ENCODE measurements around the gene SRRM2.
A peak's percentile ranks its signal among the peaks of the same experiment; 100 is the strongest.

SRRM2 gene

GRCh38 chr16:2738615-2739014 is 13.8 kb upstream of the SRRM2 start:
- Mint-ChIP-seq H3K36me3 (ENCODE audit: insufficient read depth) (peaks cover 5% of the 10 kb centered on the region), H3K9me3 (no peaks in the 10 kb centered on the region), H3K4me3 (no peak overlapping the region), H3K27me3 (peaks cover 7 to 24% of the 10 kb centered on the region in 2 donors), H3K4me1 (ENCODE audit: low read depth in 2 of 2) (no peaks in the 10 kb centered on the region), H3K27ac (peak overlapping the region in 1 of 2 donors; percentile 26)
- no peak for DNase-seq
- ATAC-seq (replicated peaks), result no peak

- DNase-seq, result no peak
- Mint-ChIP-seq H3K4me1 (ENCODE audit: low read depth in 2 of 2) (no peaks in the 10 kb centered on the region), H3K4me3 (no peak overlapping the region), H3K27me3 (peaks cover 7 to 32% of the 10 kb centered on the region in 2 donors), H3K36me3 (ENCODE audit: insufficient read depth) (peaks cover 5% of the 10 kb centered on the region), H3K9me3 (no peaks in the 10 kb centered on the region), H3K27ac (no peak overlapping the region)
- no peak for ATAC-seq (replicated peaks)
Observed at GRCh38 chr16:2739625-2740430, 12.6 kb upstream of the SRRM2 start.

GRCh38 chr16:2740476-2740875 is 12.0 kb upstream of the SRRM2 start:
- no peaks in the 10 kb centered on the region for H3K4me1 Mint-ChIP-seq (ENCODE audit: low read depth in 2 of 2)
- peaks cover 7 to 32% of the 10 kb centered on the region in 2 donors for H3K27me3 Mint-ChIP-seq
- no peaks in the 10 kb centered on the region for H3K9me3 Mint-ChIP-seq
- no peak for ATAC-seq (replicated peaks)
- H3K27ac Mint-ChIP-seq, result no peak overlapping the region
- H3K4me3 Mint-ChIP-seq, result no peak overlapping the region
- no peak for DNase-seq
- peaks cover 5% of the 10 kb centered on the region for H3K36me3 Mint-ChIP-seq (ENCODE audit: insufficient read depth)

DNA sequence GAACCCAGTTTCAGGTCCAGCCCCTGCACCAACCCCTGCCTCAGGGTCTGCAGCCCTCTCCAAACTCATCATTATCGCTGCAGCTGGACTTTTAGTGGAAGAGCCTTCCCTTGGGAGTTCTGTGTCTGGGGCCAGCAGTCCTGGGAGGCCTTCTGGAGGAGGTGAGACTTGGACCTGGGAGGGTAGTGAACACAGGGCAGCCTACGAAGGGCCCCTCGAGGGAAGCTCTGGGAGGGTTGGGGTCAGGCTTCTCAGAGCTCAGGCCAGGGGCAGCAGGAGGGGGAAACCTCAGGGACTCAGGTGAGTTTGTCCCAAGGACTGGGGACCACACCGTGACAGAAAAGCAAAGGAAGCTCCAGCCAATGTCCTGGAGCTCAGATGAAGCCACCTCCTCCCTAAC is 11.3 kb upstream of the SRRM2 start:
- Mint-ChIP-seq H3K27ac (no peak overlapping the region), H3K27me3 (peaks cover 7 to 32% of the 10 kb centered on the region in 2 donors), H3K36me3 (ENCODE audit: insufficient read depth) (peaks cover 5% of the 10 kb centered on the region), H3K4me1 (ENCODE audit: low read depth in 2 of 2) (no peaks in the 10 kb centered on the region), H3K4me3 (no peak overlapping the region), H3K9me3 (no peaks in the 10 kb centered on the region)
- no peak for ATAC-seq (replicated peaks)
- DNase-seq, result no peak

GRCh38 chr16:2742323-2743006 is 10.0 kb upstream of the SRRM2 start:
- Mint-ChIP-seq H3K4me3 (no peak overlapping the region), H3K9me3 (no peaks in the 10 kb centered on the region), H3K27ac (no peak overlapping the region), H3K27me3 (peaks cover 7 to 32% of the 10 kb centered on the region in 2 donors), H3K36me3 (ENCODE audit: insufficient read depth) (peaks cover 5% of the 10 kb centered on the region), H3K4me1 (ENCODE audit: low read depth in 2 of 2) (no peaks in the 10 kb centered on the region)
- ATAC-seq (replicated peaks) (no peak), DNase-seq (no peak)

GRCh38 chr16:2743007-2743810 is 9.2 kb upstream of the SRRM2 start:
- ATAC-seq (replicated peaks) (no peak), DNase-seq (no peak)
- peaks cover 5% of the 10 kb centered on the region for H3K36me3 Mint-ChIP-seq (ENCODE audit: insufficient read depth)
- no peak overlapping the region for H3K4me3 Mint-ChIP-seq
- H3K4me1 Mint-ChIP-seq (ENCODE audit: low read depth in 2 of 2), result no peaks in the 10 kb centered on the region
- H3K27me3 Mint-ChIP-seq, result peaks cover 7 to 28% of the 10 kb centered on the region in 2 donors
- H3K27ac Mint-ChIP-seq, result no peak overlapping the region
- H3K9me3 Mint-ChIP-seq, result no peaks in the 10 kb centered on the region

DNA sequence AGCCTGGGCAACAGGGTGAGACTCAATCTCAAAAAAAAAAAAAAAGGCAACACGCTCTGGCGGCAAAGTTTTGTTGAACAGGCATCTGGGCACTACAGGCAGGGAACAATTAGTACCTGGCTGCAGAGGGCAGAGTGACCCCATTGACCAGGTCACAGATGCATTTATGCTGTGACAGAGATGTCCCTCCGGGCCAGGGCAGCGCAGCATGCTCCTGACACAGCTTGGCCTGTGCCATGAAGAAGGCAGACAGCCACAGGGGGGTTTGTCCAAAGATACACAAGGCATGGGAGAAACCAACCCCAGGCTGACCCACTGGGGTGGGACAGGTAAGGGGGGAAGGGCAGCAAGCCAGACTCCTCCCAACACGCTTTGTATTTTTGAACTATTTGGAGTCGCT is 7.7 kb upstream of the SRRM2 start:
- H3K27me3 Mint-ChIP-seq, result peaks cover 7 to 23% of the 10 kb centered on the region in 2 donors
- H3K36me3 Mint-ChIP-seq (ENCODE audit: insufficient read depth), result peaks cover 5% of the 10 kb centered on the region
- no peak overlapping the region for H3K4me3 Mint-ChIP-seq
- ATAC-seq (replicated peaks) (no peak), DNase-seq (no peak)
- H3K27ac Mint-ChIP-seq, result no peak overlapping the region
- peaks cover 0 to 3% of the 10 kb centered on the region in 2 donors for H3K4me1 Mint-ChIP-seq (ENCODE audit: low read depth in 2 of 2)
- H3K9me3 Mint-ChIP-seq, result no peaks in the 10 kb centered on the region

DNA sequence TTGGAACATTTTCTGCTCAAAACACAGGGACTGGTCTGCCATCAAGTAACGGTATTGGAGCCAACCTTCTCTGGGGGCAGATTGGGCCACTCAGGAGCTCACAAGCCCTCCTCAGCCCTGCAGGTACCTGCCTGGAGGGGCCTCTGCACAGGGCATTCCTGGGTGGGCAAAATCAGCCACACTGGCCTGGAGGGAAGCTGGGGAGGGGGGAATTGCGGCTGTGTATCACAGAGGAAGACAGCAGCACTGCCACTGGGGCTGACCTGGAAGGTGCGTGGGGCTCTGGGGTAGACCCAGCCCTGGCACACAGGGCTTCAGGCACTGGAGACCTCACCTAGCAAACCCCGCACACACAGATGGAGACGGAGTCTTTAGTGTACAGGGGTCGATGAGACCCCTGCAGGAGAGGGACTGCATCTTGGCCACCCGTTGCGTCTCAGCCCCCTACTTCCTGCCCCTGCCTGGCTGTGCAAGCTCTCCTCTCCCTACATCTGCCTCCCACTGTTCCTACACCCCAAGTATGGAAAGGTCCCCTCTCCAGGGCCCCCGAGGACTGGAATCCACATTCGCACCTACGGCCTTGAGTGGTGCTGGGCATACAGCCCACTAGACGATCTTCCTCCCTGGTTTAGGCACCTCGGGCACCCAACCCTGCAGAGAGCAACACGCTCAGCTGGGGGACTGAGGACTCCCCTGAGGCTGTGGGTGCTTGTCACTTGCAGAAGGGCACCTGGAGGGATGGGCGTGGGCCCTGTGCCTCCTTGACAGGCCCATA is 7.1 kb upstream of the SRRM2 start:
- Mint-ChIP-seq H3K27me3 (peaks cover 6 to 17% of the 10 kb centered on the region in 2 donors), H3K4me1 (ENCODE audit: low read depth in 2 of 2) (peaks cover 0 to 3% of the 10 kb centered on the region in 2 donors), H3K27ac (no peak overlapping the region), H3K4me3 (no peak overlapping the region), H3K36me3 (ENCODE audit: insufficient read depth) (peaks cover 6% of the 10 kb centered on the region), H3K9me3 (no peaks in the 10 kb centered on the region)
- ATAC-seq (replicated peaks) (no peak), DNase-seq (no peak)

DNA sequence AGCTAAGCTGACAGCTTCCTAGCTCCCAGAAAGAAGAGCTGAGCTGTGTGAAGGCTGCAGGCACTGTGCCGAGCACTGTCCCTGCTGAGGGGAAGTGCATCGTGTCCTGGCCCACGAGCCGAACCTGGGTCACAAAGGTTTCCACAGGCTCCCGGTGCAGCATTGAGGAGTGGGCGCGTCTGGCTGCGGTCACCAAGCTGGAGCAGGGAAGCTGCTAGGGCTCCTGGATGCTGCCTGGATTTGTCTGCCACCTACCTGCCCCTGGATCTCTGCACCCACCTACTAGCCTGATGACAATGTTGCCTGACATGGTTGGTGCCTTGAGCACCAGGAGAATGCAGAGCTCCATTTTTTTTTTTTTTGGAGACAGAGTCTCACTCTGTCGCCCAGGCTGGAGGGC is 6.5 kb upstream of the SRRM2 start:
- Mint-ChIP-seq H3K36me3 (ENCODE audit: insufficient read depth) (peaks cover 6% of the 10 kb centered on the region), H3K9me3 (no peaks in the 10 kb centered on the region), H3K27me3 (peaks cover 0 to 10% of the 10 kb centered on the region in 2 donors), H3K27ac (no peak overlapping the region), H3K4me1 (ENCODE audit: low read depth in 2 of 2) (peaks cover 0 to 3% of the 10 kb centered on the region in 2 donors), H3K4me3 (no peak overlapping the region)
- ATAC-seq (replicated peaks) (no peak), DNase-seq (no peak)

GRCh38 chr16:2748757-2749455 is 3.5 kb upstream of the SRRM2 start:
- Mint-ChIP-seq H3K4me3 (no peak overlapping the region), H3K27ac (peak overlapping the region in 1 of 2 donors; percentile 55), H3K36me3 (ENCODE audit: insufficient read depth) (peaks cover 32% of the 10 kb centered on the region), H3K27me3 (peaks cover 0 to 5% of the 10 kb centered on the region in 2 donors), H3K4me1 (ENCODE audit: low read depth in 2 of 2) (peaks cover 7 to 16% of the 10 kb centered on the region in 2 donors), H3K9me3 (peaks cover 0 to 2% of the 10 kb centered on the region in 2 donors)
- ATAC-seq (replicated peaks) (no peak), DNase-seq (no peak)

- Mint-ChIP-seq H3K4me1 (ENCODE audit: low read depth in 2 of 2) (peaks cover 13 to 21% of the 10 kb centered on the region in 2 donors), H3K27me3 (no peaks in the 10 kb centered on the region), H3K27ac (peak overlapping the region in 1 of 2 donors; percentile 55), H3K9me3 (peaks cover 0 to 2% of the 10 kb centered on the region in 2 donors), H3K36me3 (ENCODE audit: insufficient read depth) (peaks cover 37% of the 10 kb centered on the region), H3K4me3 (no peak overlapping the region)
- ATAC-seq (replicated peaks) (no peak), DNase-seq (no peak)
Observed at GRCh38 chr16:2749476-2749875, 3.0 kb upstream of the SRRM2 start.

DNA sequence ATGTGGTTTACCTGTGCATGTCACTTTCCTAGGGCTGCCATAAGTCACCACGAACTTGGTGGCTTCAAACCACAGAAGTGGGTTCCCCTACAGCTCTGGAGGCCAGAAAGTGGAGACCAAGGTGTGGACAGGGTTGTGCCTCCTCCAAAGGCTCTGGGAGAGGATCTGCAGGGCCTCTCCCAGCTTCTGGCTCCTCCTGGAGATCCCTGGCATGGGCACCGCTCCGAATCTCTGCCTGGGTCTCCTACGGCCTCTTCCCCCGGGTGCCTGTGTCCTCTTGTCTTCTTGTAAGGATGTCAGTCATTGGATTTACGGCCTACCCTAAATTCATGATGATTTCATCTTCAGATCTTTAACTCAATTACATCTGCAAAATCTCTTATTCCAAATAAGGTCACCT is 2.5 kb upstream of the SRRM2 start:
- ATAC-seq (replicated peaks) (no peak), DNase-seq (no peak)
- Mint-ChIP-seq H3K4me1 (ENCODE audit: low read depth in 2 of 2) (peaks cover 18 to 25% of the 10 kb centered on the region in 2 donors), H3K9me3 (peaks cover 0 to 2% of the 10 kb centered on the region in 2 donors), H3K4me3 (no peak overlapping the region), H3K27me3 (no peaks in the 10 kb centered on the region), H3K36me3 (ENCODE audit: insufficient read depth) (peaks cover 39% of the 10 kb centered on the region), H3K27ac (peak overlapping the region in 1 of 2 donors; percentile 88)
